ENCODE results near the gene DLG1. TPM values are rescaled to one million over a fixed set of nuclear protein-coding genes. Genes with fewer than 3 reads are reported as not detected.

The DLG1 gene
- total and polyA plus RNA-seq, 2 donors (not counting 1 experiment from before 2014, with no cell fraction given): 47.7 to 53.0 TPM

DNA sequence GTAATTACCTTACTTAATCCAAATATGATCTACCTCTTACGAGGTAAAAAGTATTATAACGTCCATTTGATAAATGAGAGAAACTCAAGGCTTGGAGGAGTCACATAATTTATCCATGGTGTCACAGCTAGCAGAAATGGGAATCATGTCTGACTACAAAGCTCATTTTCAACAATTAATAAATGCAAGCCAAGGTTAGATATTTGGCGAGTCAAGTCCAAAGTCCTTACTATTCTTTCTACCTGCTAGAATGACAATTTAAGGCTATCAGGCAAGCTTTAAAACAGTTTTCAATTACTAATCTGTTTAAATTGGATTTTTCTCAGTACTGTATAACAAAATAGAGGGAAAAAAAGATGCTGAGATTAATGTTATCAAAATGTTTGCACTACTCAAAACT, 68.6 kb downstream of the DLG1 start:
- H3K27ac ChIP-seq (ENCODE audit: insufficient read depth, low read length): no peak overlapping the region
- no peak overlapping the region for H3K4me2 ChIP-seq (ENCODE audit: extremely low read depth, insufficient read depth, low read length)
- DNase-seq (ENCODE audit: low read depth in 2 of 2): no peak
- no peaks in the 10 kb centered on the region for H3K36me3 ChIP-seq (ENCODE audit: control insufficient read depth, insufficient read depth, low read length)
- no peaks in the 10 kb centered on the region for H3K27me3 ChIP-seq (ENCODE audit: control insufficient read depth, insufficient read depth, low read length)
- H3K79me2 ChIP-seq (ENCODE audit: control insufficient read depth, insufficient read depth, low read length): peaks cover 9% of the 10 kb centered on the region
- TF ChIP-seq CTCF (conservative IDR thresholded peaks at IDR 0.05 in 1 of 2, IDR thresholded peaks at IDR 0.05 in 1 of 2; ENCODE audit: low read depth in 1 of 2, low read length in 2 of 2) (no peak), EZH2 (IDR thresholded peaks at IDR 0.05; ENCODE audit: low read length, missing control alignments) (no peak)
- no peak overlapping the region for H2AFZ ChIP-seq (ENCODE audit: low read length)
- no peaks in the 10 kb centered on the region for H3K4me1 ChIP-seq (ENCODE audit: control insufficient read depth, extremely low read depth, insufficient read depth, low read length)
- H4K20me1 ChIP-seq (ENCODE audit: control insufficient read depth, extremely low read depth, insufficient read depth, low read length): no peaks in the 10 kb centered on the region
- no peak overlapping the region for H3K4me3 ChIP-seq (replicated peaks in 1 of 4; ENCODE audit: control extremely low read depth in 1 of 4, insufficient read depth in 1 of 4, low read depth in 3 of 4, low read length in 4 of 4)
- no peak overlapping the region for H3K9ac ChIP-seq (ENCODE audit: insufficient read depth, low read length)
- no peaks in the 10 kb centered on the region for H3K9me3 ChIP-seq (ENCODE audit: control insufficient read depth, insufficient read depth, low read depth, low read length)

DNA sequence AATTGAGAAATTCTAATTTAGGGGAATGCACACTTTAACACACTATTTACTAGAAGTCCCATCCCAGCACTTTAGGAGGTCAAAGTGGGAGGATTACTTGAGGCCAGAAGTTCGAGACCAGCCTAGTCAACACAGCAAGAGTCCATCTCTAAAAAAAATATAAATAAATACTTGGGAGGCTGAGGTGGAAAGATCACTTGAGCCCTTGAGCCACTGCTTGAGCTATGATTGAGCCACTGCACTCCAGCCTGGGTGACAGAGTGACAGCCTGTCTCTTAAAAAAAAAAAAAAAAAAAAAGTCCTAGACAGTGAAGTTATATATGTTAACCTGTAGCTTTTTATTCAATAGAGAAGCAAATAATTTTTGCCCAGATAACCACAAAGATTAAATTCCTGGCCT, 69.2 kb downstream of the DLG1 start:
- Histone ChIP-seq H4K20me1 (ENCODE audit: control insufficient read depth, extremely low read depth, insufficient read depth, low read length) (no peaks in the 10 kb centered on the region), H3K27me3 (ENCODE audit: control insufficient read depth, insufficient read depth, low read length) (no peaks in the 10 kb centered on the region), H3K27ac (ENCODE audit: insufficient read depth, low read length) (no peak overlapping the region), H3K9me3 (ENCODE audit: control insufficient read depth, insufficient read depth, low read depth, low read length) (no peaks in the 10 kb centered on the region), H3K36me3 (ENCODE audit: control insufficient read depth, insufficient read depth, low read length) (no peaks in the 10 kb centered on the region), H2AFZ (ENCODE audit: low read length) (no peak overlapping the region), H3K9ac (ENCODE audit: insufficient read depth, low read length) (no peak overlapping the region), H3K4me1 (ENCODE audit: control insufficient read depth, extremely low read depth, insufficient read depth, low read length) (no peaks in the 10 kb centered on the region), H3K79me2 (ENCODE audit: control insufficient read depth, insufficient read depth, low read length) (peaks cover 9% of the 10 kb centered on the region), H3K4me2 (ENCODE audit: extremely low read depth, insufficient read depth, low read length) (no peak overlapping the region), H3K4me3 (replicated peaks in 1 of 4; ENCODE audit: control extremely low read depth in 1 of 4, insufficient read depth in 1 of 4, low read depth in 3 of 4, low read length in 4 of 4) (no peak overlapping the region)
- DNase-seq (ENCODE audit: low read depth in 2 of 2): no peak
- TF ChIP-seq EZH2 (IDR thresholded peaks at IDR 0.05; ENCODE audit: low read length, missing control alignments): no peak
- TF ChIP-seq CTCF (conservative IDR thresholded peaks at IDR 0.05 in 1 of 2, IDR thresholded peaks at IDR 0.05 in 1 of 2; ENCODE audit: low read depth in 1 of 2, low read length in 2 of 2): no peak

DNA sequence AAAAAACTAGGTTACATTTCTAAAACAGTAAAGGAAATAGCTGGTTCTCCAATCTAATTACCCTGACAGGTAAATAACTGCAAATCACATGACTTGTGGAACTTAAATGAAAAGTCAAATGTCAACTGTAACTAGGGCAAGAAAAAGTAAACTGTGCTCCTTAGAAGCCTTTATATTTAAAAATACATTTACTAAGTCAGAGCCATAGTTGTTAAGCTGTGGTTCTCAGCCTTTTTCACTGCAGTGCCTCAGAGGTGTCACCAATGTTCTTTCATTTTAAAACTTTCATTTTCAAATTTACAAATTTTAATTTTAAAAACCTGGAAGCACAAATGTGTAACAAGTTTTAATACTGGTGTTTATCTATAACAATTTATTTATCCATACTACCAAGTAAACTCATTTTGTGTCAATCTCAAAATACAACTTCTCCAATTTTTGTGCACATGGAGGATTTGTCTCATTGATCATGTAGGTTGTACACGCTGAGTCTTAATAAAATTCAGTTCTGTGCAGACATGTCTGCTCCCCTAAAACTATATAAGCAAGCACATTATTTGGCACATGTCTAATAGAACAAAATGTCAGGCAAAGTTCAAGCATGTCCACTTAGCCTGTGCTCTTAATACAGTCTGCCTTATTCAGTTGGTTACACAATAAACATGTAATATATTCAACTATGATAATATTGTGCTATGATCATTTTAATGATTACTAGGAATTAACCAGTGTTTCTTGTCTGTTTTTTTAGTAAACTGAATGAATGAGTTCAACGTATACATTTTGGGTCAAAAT, 70.4 kb downstream of the DLG1 start:
- H3K27me3 ChIP-seq (ENCODE audit: control insufficient read depth, insufficient read depth, low read length): no peaks in the 10 kb centered on the region
- no peaks in the 10 kb centered on the region for H3K36me3 ChIP-seq (ENCODE audit: control insufficient read depth, insufficient read depth, low read length)
- no peak overlapping the region for H2AFZ ChIP-seq (ENCODE audit: low read length)
- no peak overlapping the region for H3K27ac ChIP-seq (ENCODE audit: insufficient read depth, low read length)
- peak in 1 of 2 donors; percentile 38 for DNase-seq (ENCODE audit: low read depth in 2 of 2)
- no peak overlapping the region for H3K4me3 ChIP-seq (replicated peaks in 1 of 4; ENCODE audit: control extremely low read depth in 1 of 4, insufficient read depth in 1 of 4, low read depth in 3 of 4, low read length in 4 of 4)
- no peaks in the 10 kb centered on the region for H3K9me3 ChIP-seq (ENCODE audit: control insufficient read depth, insufficient read depth, low read depth, low read length)
- no peak for TF ChIP-seq EZH2 (IDR thresholded peaks at IDR 0.05; ENCODE audit: low read length, missing control alignments)
- no peak for TF ChIP-seq CTCF (conservative IDR thresholded peaks at IDR 0.05 in 1 of 2, IDR thresholded peaks at IDR 0.05 in 1 of 2; ENCODE audit: low read depth in 1 of 2, low read length in 2 of 2)
- H3K4me2 ChIP-seq (ENCODE audit: extremely low read depth, insufficient read depth, low read length): no peak overlapping the region
- H3K4me1 ChIP-seq (ENCODE audit: control insufficient read depth, extremely low read depth, insufficient read depth, low read length): peaks cover 2% of the 10 kb centered on the region
- peaks cover under 1% of the 10 kb centered on the region for H4K20me1 ChIP-seq (ENCODE audit: control insufficient read depth, extremely low read depth, insufficient read depth, low read length)
- H3K9ac ChIP-seq (ENCODE audit: insufficient read depth, low read length): no peak overlapping the region
- peaks cover 5% of the 10 kb centered on the region for H3K79me2 ChIP-seq (ENCODE audit: control insufficient read depth, insufficient read depth, low read length)

Data from fibroblast of lung (primary cell).